HepG2 (cell line): ENCODE data around the gene GRHL1. TPM values are rescaled to one million over a fixed set of nuclear protein-coding genes. Genes with fewer than 3 reads are reported as not detected.

Source experiments
- CSRNP1 ChIP-seq: sonication (generic); formaldehyde crosslinking; IDR thresholded peaks from 2 replicates; pipeline ENCODE4 v1.8.1; 2023; ENCODE audit warnings: mild to moderate bottlenecking, missing genetic modification reagents
- DPF2 ChIP-seq: sonication (generic); formaldehyde crosslinking; IDR thresholded peaks from 2 replicates; pipeline ENCODE4 v1.4.0; 2020; ENCODE audit warnings: mild to moderate bottlenecking, low read depth, missing genetic modification reagents, borderline replicate concordance
- GABPB1 ChIP-seq: IDR thresholded peaks from 2 replicates; pipeline ENCODE4 v1.6.1; 2016; ENCODE audit warnings: mild to moderate bottlenecking, missing genetic modification reagents, moderate library complexity, missing compliant biosample characterization
- HINFP ChIP-seq: sonication (generic); formaldehyde crosslinking; IDR thresholded peaks from 2 replicates; pipeline ENCODE4 v1.4.0; 2020; ENCODE audit warnings: low read depth, mild to moderate bottlenecking, missing genetic modification reagents
- HMGXB4 ChIP-seq, 2 experiments: sonication (generic) in 1 of 2; formaldehyde crosslinking in 1 of 2; IDR thresholded peaks; 2 replicates each; pipeline versions ENCODE4 v1.4.0 to v1.6.1; 2018 to 2020; ENCODE audit warnings: missing genetic modification reagents in 2 of 2, borderline replicate concordance in 1 of 2, low read depth in 1 of 2, mild to moderate bottlenecking in 1 of 2, missing biosample characterization in 1 of 2
- SOX13 ChIP-seq, 3 experiments: fragments of 450-650 bp in 1 of 3; sonication (generic) in 1 of 3; formaldehyde crosslinking in 1 of 3; IDR thresholded peaks in 2 of 3; conservative IDR thresholded peaks in 1 of 3; 2 replicates each; pipeline versions ENCODE4 v1.5.0 to v1.6.1; 2016 to 2020; ENCODE audit warnings: antibody characterized with exemption in 1 of 3, mild to moderate bottlenecking in 1 of 3, missing compliant biosample characterization in 1 of 3, missing genetic modification reagents in 1 of 3, moderate library complexity in 1 of 3
- ZBTB40 ChIP-seq, 2 experiments: fragments of 450-650 bp in 1 of 2; sonication (generic) in 1 of 2; formaldehyde crosslinking in 1 of 2; IDR thresholded peaks; 2 replicates each; pipeline versions ENCODE4 v1.6.1 to v1.8.0; 2016 to 2022; ENCODE audit warnings: antibody characterized with exemption in 1 of 2, mild to moderate bottlenecking in 1 of 2, missing genetic modification reagents in 1 of 2
- ZNF275 ChIP-seq: sonication (generic); formaldehyde crosslinking; IDR thresholded peaks from 2 replicates; pipeline ENCODE4 v1.8.0; 2022; ENCODE audit warnings: missing genetic modification reagents, mild to moderate bottlenecking, inconsistent platforms, borderline replicate concordance
- ZNF510 ChIP-seq: sonication (generic); formaldehyde crosslinking; IDR thresholded peaks from 2 replicates; pipeline ENCODE4 v1.4.0; 2020; ENCODE audit warnings: low read depth, mild to moderate bottlenecking, missing genetic modification reagents
- polyA plus RNA-seq, 8 experiments: library from polyadenylated mRNA; depleted of rRNA in 3 of 8; stranded (reverse) in 7 of 8; unstranded in 1 of 8; fragments of >200 nt; fragmentation: Illumina TruSeq in 4 of 8; extraction: Trizol in 4 of 8; gene quantifications; 2 replicates each; pipeline versions ENCODE4 v1.2.1 to v1.2.3, GENCODE V29; 2011 to 2016; ENCODE audit warnings: low read depth in 4 of 8, missing spikeins in 1 of 8, mixed read lengths in 1 of 8; ENCODE audit not compliant: insufficient read depth in 1 of 8
- total RNA-seq, 5 experiments: library from RNA; depleted of rRNA; stranded (reverse); fragments of >200 nt; fragmentation: Illumina TruSeq; extraction: Trizol; gene quantifications; 2 replicates each; pipeline ENCODE4 v1.2.3, GENCODE V29; 2016; ENCODE audit warnings: low read depth in 1 of 5

Gene GRHL1
- total and polyA plus RNA-seq, 2 of the 13 experiments (the other 11 are each of a cell fraction or from before 2014, with no cell fraction given) = 9.3 to 12.0 TPM

GRCh38 chr2:10043906-10044601, 92.6 kb downstream of the GRHL1 start (continued):
- TF ChIP-seq ZBTB40 (IDR thresholded peaks at IDR 0.05) (no peak), ZBTB40 (CRISPR knock-in tag; IDR thresholded peaks at IDR 0.05) (peak; percentile 78; the same call in 1 of the 2 replicates), GABPB1 (CRISPR knock-in tag) (peak; percentile 79), ZNF275 (CRISPR knock-in tag) (no peak), CSRNP1 (CRISPR knock-in tag) (peak; percentile 42; the same call in 1 of the 2 replicates), HINFP (CRISPR knock-in tag) (no peak), SOX13 (IDR thresholded peaks at IDR 0.05) (no peak), SOX13 (CRISPR knock-in tag; conservative IDR thresholded peaks at IDR 0.05 in 1 of 2, IDR thresholded peaks at IDR 0.05 in 1 of 2) (peak in 1 of 2 experiments; percentile 44; a peak in 1 of 4 replicates), HMGXB4 (CRISPR knock-in tag; IDR thresholded peaks at IDR 0.05; ENCODE audit: borderline replicate concordance in 1 of 2, low read depth in 1 of 2) (0 out of 4 replicates have a peak, but pooled peaks of 1 of the 2 experiments have one; percentile 7), DPF2 (CRISPR knock-in tag) (no peak), ZNF510 (CRISPR knock-in tag) (peak; percentile 6; the same call in 1 of the 2 replicates)
